Right atrium auricular region (tissue), 2 donors: ENCODE measurements around the gene ERP44. TPM values are rescaled to one million over a fixed set of nuclear protein-coding genes. Genes with fewer than 3 reads are reported as not detected.
"Not testable (repeated sequence)": the region's sequence is repeated elsewhere in the genome, so short reads cannot be mapped to it uniquely, and the experiment has no call there.

Experiments used
- DNase-seq: peaks from one replicate; pipeline ENCODE4 v3.0.0-alpha.2; 2019; ENCODE audit warnings: low spot score
- H3K27ac ChIP-seq, 2 donors: fragments of 200-600 bp; sonication (generic); 1 replicate in 1 of 2; 2 replicates in 1 of 2; pipeline ENCODE4 v1.5.1; 2016 to 2019
- H3K27me3 ChIP-seq, 2 donors: fragments of 200-600 bp; sonication (generic); one replicate each; pipeline versions ENCODE4 v1.5.1 to v1.6.0; 2017 to 2019
- H3K36me3 ChIP-seq: fragments of 200-600 bp; sonication (generic); one replicate; pipeline ENCODE4 v1.5.1; 2016
- H3K4me1 ChIP-seq, 2 donors: fragments of 200-600 bp; sonication (generic); one replicate each; pipeline versions ENCODE4 v1.5.1 to v1.6.0; 2017 to 2019
- H3K4me3 ChIP-seq, 2 donors: fragments of 200-600 bp; sonication (generic); 1 replicate in 1 of 2; 2 replicates in 1 of 2; pipeline ENCODE4 v1.5.1; 2017 to 2019; ENCODE audit warnings: mild to moderate bottlenecking in 1 of 2, moderate library complexity in 1 of 2
- H3K9me3 ChIP-seq, 2 donors: fragments of 200-600 bp; sonication (generic); one replicate each; pipeline ENCODE4 v1.5.1; 2019
- total RNA-seq, 2 donors: library from RNA; depleted of rRNA; stranded (reverse); fragments of >200 nt; gene quantifications; one replicate each; pipeline ENCODE4 v1.1.0, GENCODE V29; 2016
- TF ChIP-seq, protein P1 (sequence below), 2 donors: fragments of 200-600 bp; sonication (generic); IDR thresholded peaks; one replicate each; pipeline ENCODE4 v1.5.1; 2019; ENCODE audit warnings: antibody characterized with exemption in 2 of 2

ERP44 gene
- 10 to 100 TPM; 11.0 to 12.9 TPM for total RNA-seq

GRCh38 chr9:100098887-100099721 is at the start of gene ERP44, which contains the start of gene INVS:
TSS of gene ERP44 (minus strand) at chr9:100099000. CDS start at chr9:100098840, 160 bp downstream.
TSS of gene INVS (plus strand) at chr9:100099243. CDS start at chr9:100104522, 5,279 bp downstream.
- no peaks in the 10 kb centered on the region for H3K27me3 ChIP-seq
- H3K9me3 ChIP-seq = no peaks in the 10 kb centered on the region
- H3K4me3 ChIP-seq = peak within 1 kb of the TSS; percentile 80 to 98
- H3K4me1 ChIP-seq = peaks cover 0 to 29% of the 10 kb centered on the region in 2 donors
- peak; percentile 99 for DNase-seq
- peaks cover 2% of the 10 kb centered on the region for H3K36me3 ChIP-seq
- H3K27ac ChIP-seq = peak within 1 kb of the TSS; percentile 88 to 93
- TF ChIP-seq, protein P1, sequence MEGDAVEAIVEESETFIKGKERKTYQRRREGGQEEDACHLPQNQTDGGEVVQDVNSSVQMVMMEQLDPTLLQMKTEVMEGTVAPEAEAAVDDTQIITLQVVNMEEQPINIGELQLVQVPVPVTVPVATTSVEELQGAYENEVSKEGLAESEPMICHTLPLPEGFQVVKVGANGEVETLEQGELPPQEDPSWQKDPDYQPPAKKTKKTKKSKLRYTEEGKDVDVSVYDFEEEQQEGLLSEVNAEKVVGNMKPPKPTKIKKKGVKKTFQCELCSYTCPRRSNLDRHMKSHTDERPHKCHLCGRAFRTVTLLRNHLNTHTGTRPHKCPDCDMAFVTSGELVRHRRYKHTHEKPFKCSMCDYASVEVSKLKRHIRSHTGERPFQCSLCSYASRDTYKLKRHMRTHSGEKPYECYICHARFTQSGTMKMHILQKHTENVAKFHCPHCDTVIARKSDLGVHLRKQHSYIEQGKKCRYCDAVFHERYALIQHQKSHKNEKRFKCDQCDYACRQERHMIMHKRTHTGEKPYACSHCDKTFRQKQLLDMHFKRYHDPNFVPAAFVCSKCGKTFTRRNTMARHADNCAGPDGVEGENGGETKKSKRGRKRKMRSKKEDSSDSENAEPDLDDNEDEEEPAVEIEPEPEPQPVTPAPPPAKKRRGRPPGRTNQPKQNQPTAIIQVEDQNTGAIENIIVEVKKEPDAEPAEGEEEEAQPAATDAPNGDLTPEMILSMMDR (IDR thresholded peaks at IDR 0.05) = no peak

DNA sequence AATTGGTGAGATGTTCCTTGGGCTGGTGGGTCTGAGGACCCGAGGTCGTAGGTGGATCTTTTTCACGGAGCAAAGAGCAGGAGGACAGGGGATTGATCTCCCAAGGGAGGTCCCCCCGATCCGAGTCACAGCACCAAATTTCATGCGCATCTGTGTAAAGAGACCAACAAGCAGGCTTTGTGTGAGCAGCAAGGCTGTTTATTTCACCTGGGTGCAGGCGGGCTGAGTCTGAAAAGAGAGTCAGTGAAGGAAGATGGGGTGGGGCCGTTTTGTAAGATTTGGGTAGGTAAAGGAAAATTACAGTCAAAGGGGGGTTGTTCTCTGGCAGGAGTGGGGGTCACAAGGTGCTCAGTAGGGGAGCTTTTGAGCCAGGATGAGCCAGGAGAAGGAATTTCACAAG is 47.2 kb upstream of the ERP44 start:
- not testable (repeated sequence) for H3K36me3 ChIP-seq, H3K27ac ChIP-seq, H3K9me3 ChIP-seq, H3K4me3 ChIP-seq, H3K4me1 ChIP-seq, DNase-seq, H3K27me3 ChIP-seq

DNA sequence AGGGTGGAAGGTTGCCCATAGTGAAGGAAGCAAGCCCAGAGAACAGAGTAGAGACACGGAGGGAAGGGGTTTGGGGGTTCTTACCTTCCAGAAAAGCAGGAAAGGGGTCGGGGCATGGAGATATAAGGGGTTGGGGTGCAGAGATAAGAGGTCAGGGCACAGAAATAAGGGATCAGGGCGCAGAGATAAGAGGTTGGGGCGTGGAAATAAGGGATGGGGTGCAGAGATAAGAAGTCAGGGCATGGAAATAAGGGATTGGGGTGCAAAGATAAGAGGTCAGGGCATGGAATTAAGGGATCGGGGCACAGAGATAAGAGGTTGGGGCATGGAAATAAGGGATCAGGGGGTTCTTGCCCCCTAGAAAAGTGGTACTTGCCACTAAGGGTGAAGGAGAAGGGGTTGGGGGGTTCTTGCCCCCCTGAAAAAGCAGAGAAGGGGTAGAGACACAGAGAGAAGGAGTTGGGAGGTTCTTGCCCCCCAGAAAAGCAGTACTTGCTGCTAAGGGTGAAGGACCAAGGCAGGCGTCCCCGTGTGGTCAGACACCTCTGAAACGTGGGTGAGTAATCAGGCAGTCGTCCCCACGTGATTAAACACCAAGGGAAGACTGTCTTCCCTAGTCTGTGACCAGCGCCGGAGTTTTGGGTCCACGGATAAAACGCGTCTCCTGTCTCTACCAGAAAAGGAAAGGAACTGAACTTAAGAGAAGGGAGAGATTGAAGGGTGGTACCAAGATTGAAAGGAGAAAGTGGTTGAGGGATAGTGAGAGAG is 46.6 kb upstream of the ERP44 start:
- not testable (repeated sequence) for H3K27me3 ChIP-seq, DNase-seq, H3K9me3 ChIP-seq, H3K27ac ChIP-seq, H3K36me3 ChIP-seq, H3K4me3 ChIP-seq, H3K4me1 ChIP-seq

DNA sequence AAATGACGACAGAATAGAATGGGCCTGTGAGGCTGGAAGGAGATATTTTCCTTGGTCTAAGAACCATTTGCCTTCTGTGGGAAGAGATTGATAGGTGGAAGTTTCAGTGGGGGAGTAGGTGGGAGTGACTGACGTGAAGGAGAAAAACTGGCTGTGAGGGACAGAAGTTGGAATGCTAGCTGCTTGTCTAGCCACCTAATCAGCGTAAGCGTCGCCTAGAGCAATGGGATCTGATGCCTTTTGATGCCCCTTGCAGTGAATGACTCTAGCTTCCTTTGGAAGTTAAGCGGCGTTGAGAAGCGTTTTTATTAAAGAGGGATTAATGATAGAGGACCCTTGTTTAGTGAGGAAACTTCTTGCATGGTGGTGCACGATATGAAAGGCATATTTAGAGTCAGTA is 43.1 kb upstream of the ERP44 start:
- H3K4me1 ChIP-seq, H3K27me3 ChIP-seq, H3K9me3 ChIP-seq, H3K36me3 ChIP-seq, H3K4me3 ChIP-seq, H3K27ac ChIP-seq, DNase-seq: not testable (repeated sequence)

- DNase-seq, H3K27me3 ChIP-seq, H3K4me1 ChIP-seq, H3K4me3 ChIP-seq, H3K9me3 ChIP-seq, H3K36me3 ChIP-seq, H3K27ac ChIP-seq: not testable (repeated sequence)
These were observed 41.5 kb upstream of the ERP44 start for GRCh38 chr9:100140303-100140702.

- H3K36me3 ChIP-seq, DNase-seq, H3K4me1 ChIP-seq, H3K9me3 ChIP-seq, H3K27me3 ChIP-seq, H3K4me3 ChIP-seq, H3K27ac ChIP-seq: not testable (repeated sequence)
These were observed 38.0 kb upstream of the ERP44 start for GRCh38 chr9:100136799-100137198.

GRCh38 chr9:100134731-100135130 is 35.9 kb upstream of the ERP44 start:
- TF ChIP-seq, protein P1 (IDR thresholded peaks at IDR 0.05) = no peak

DNA sequence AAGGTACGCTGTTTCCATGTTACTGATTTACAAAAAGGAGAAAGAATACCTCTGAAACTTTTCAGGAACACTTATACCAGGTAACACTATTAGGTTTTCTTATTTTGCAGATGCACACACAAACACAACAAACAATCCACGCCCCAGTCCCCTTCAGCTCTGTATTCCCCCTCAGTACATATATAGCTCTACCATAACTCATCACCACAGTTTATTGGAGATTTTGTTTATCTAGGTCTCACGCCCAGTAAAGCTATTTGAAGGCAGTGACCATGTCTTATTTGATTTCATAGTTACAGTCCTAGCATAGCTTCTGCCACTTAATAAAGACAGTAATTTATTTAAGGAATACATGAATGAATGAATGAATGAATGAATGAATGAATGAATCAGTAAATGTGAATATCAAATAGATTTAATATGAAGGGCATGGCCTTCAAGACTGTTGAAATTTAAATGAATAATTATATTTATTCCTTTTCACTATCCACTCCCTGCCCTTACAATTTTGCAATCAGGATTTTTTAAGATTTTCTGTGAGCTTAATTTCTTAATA is 33.2 kb upstream of the ERP44 start:
- no peak for DNase-seq
- Histone ChIP-seq H3K27ac (no peak overlapping the region), H3K4me1 (no peaks in the 10 kb centered on the region), H3K9me3 (no peaks in the 10 kb centered on the region), H3K4me3 (no peak overlapping the region), H3K36me3 (no peaks in the 10 kb centered on the region), H3K27me3 (no peaks in the 10 kb centered on the region)
- TF ChIP-seq, protein P1 (IDR thresholded peaks at IDR 0.05) = no peak

More at GRCh38 chr9:100134731-100135130, 35.9 kb upstream of the ERP44 start:
- Histone ChIP-seq H3K27ac (no peak overlapping the region), H3K36me3 (no peaks in the 10 kb centered on the region), H3K4me1 (no peaks in the 10 kb centered on the region), H3K9me3 (no peaks in the 10 kb centered on the region), H3K4me3 (no peak overlapping the region), H3K27me3 (no peaks in the 10 kb centered on the region)
- no peak for DNase-seq
